Hematopoietic multipotent progenitor cell treated with erythropoietin and hydrocortisone succinate and interleukin-3 and kit ligand, for 8 days (in vitro differentiated cells): Measurements from ENCODE around the gene ERVW-1.

Experiments used
- DNase-seq: peaks from one replicate; pipeline ENCODE4 v3.0.0-alpha.2; 2015

Gene ERVW-1

DNA sequence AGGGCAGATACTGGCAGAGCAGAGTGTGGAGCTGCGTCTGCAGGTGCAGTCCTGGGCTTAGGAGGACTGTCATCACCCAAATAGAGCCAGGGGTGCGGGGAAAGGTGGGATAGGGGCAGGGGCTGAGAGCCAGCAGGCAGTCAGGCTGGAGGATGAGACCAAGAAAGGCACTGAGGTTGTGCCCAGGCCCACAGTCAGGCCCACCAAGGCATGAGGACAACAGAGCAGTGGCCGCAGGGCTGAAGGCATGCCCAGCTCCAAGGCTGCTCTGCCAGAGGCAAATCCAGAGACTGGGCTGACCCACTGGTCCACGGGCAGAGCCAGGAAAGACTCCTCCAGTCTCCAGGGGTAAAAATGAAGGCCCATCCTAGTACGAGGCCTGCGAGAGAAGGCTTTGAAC is 54.8 kb downstream of the ERVW-1 start:
- DNase-seq = no peak

- DNase-seq = no peak
Observed at GRCh38 chr7:92421676-92422435, 55.9 kb downstream of the ERVW-1 start.
